CD4-positive, alpha-beta T cell treated with Interleukin-17A for 1 hour (primary cell): ENCODE results near the gene MYOG.
A peak's percentile ranks its signal among the peaks of the same experiment; 100 is the strongest.

ENCODE experiments used
- DNase-seq: peaks from one replicate; pipeline ENCODE4 v3.0.0-alpha.2; 2020

MYOG gene

GRCh38 chr1:203045336-203045735 lies 40.5 kb downstream of the MYOG start:
- no peak for DNase-seq

DNA sequence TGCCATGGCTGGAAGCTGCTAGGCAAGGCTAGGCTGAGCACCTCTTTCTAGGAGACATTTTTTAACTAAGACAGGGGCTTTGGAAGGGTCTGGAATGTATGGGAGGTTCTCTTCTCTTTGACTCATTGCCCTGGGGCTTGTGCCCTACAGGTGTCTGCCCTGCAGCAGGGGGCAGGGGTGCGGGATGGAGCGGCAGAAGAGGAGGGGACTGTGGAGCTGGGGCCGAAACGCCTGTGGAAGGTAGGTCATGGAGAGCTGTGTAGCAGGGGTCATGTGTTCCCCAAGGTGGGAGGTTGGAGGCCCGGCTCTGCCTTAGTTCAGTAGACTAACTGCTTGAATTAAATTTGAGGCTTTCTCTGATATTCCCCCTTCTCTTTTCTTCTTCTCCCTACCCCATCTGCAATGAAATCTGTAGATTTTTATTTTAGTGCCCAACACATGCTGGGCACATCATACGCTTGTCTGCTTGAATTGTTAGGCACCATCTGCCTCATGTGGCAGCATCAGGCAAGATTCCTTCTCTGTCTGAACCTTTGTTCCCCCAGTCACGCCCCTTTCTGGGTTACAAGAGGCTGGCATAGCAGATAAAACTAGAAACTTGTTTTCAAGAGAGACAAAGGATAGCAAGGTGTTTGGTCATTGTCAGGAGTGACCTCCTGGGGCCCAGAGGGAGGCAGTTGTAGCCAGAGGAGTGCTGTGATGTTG lies 41.1 kb downstream of the MYOG start:
- no peak for DNase-seq

GRCh38 chr1:203043830-203044545 lies 41.8 kb downstream of the MYOG start:
- no peak for DNase-seq

- no peak for DNase-seq
Measured at GRCh38 chr1:203041351-203041932, 44.4 kb downstream of the MYOG start.

DNA sequence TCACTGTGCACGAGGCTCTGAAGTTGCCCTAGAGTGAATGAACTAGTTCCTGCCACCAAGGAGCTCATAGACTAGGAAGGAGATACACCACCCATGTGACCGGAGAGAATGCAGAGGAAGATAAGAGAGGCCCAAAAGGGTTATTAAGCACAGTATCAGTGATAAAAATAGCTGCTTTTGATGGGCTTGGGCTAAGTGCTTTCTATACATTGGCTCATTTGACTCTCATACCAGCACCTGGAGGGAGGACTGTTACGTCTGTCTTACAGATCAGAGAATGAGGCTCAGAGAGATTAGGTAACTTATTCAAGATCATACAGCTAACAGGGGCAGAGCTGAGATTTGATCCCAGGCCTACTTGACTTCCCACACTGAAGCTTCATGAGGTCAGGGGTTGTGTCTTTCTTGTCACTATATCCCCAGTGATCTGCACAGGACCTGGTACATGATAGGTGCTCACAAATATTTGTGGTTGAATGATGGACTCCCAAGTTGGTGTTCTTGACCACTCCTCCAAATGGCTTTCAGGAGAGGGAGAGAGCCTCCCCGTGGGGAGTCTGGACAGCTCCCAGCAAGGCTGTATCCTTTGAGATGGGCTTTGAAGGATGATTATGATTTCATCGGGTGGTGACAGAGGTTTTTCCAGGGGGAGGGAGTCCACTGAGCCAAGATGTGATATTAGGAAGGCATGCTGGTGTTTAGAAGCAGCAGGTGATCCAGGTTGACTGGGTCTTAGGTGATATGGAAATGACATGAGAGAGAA lies 45.1 kb downstream of the MYOG start:
- DNase-seq = no peak

GRCh38 chr1:203039609-203040512 lies 46.0 kb downstream of the MYOG start:
- DNase-seq = no peak

- DNase-seq = peak; percentile 63
Measured at GRCh38 chr1:203038891-203039608, 46.8 kb downstream of the MYOG start.

- no peak for DNase-seq
Measured at GRCh38 chr1:203038217-203038741, 47.5 kb downstream of the MYOG start.

DNA sequence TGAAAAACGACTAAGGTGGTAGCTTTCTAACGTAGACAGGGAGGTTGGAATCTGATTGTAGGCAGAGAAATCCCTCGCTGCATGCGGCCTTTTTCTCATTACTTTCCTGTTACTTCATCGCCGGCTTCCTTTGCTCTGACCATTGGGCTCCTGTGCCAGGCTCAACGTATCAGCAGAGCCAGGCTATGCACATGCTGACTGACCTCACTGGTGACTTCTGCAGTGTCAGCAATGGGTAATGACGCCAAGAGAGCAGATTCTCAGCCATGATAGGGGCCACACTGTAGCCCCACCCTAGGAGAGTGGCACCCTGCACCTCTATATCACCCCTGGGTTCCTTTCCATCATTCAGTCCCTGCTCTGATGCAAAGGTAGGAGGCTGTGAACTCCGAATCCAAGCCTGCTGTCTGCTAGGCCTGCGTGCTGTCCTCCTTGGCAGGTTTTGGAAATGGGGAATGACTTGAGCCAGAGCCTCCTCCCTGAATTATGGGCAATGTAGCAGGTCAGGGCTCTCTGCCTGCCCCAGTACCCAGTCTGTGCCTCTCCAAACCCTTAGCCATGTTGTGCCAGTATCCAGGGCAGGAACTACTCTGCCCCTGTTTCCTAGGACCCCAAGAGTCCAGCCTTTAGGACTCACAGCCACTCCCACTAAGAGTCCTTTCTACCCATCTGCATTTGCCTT lies 48.2 kb downstream of the MYOG start:
- no peak for DNase-seq

- DNase-seq = no peak
Measured at GRCh38 chr1:203036537-203036936, 49.3 kb downstream of the MYOG start.

DNA sequence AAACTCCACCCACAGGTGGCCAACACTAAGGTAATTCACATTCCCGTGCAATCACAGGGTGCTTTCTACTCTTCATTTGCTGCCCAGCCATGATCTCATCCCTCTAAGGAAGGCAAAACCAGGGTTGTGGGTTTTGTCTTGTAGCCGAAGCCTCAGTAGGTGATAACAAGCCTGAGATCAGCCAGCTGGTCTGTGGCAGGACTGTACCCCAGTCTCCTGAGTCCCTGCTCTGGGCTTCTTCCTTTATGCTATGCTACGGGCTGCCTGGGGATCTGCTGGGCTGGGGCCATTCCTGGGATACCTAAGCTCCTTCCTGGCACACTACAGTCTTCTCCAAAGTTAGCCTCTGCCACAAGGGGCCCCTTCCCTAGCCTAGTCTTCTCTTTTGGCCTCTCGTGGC lies 49.7 kb downstream of the MYOG start:
- DNase-seq = no peak

- no peak for DNase-seq
Measured at GRCh38 chr1:203035111-203036000, 50.5 kb downstream of the MYOG start.

- no peak for DNase-seq
Measured at GRCh38 chr1:203034422-203035110, 51.2 kb downstream of the MYOG start.

DNA sequence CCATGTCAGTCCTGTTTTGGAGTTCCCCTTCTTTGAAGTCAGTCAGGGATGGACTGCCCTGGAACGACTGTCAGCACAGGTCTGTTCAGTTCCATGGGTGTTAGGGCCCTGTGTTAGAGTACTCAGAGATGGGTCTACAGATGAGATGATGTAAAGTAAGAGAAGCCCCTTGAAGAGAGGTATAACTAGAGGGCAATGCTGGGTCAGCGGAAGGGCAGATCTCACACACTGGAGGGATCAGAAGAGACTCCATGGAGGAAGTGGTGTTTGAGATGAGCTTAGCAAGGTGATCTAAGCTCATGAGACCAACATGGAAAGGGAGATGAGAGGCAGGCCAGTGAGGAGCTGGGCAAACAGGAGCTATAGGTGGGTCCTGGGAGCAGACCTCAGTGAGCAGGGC lies 51.9 kb downstream of the MYOG start:
- DNase-seq = no peak

- no peak for DNase-seq
Measured at GRCh38 chr1:203033287-203033686, 52.5 kb downstream of the MYOG start.
